Stimulated activated CD8-positive, alpha-beta memory T cell treated with anti-CD3 and anti-CD28 coated beads, Interleukin-12 subunit alpha, Interleukin-12 subunit beta, amount 100 ng/mL, for 24 hours (primary cell): ENCODE measurements around the gene SPIN3.
"Not testable (repeated sequence)": the region's sequence is repeated elsewhere in the genome, so short reads cannot be mapped to it uniquely, and the experiment has no call there.

Experiments
- DNase-seq: peaks from one replicate; pipeline ENCODE4 v3.0.0-alpha.2; 2020; ENCODE audit errors: extremely low read depth

SPIN3 gene

DNA sequence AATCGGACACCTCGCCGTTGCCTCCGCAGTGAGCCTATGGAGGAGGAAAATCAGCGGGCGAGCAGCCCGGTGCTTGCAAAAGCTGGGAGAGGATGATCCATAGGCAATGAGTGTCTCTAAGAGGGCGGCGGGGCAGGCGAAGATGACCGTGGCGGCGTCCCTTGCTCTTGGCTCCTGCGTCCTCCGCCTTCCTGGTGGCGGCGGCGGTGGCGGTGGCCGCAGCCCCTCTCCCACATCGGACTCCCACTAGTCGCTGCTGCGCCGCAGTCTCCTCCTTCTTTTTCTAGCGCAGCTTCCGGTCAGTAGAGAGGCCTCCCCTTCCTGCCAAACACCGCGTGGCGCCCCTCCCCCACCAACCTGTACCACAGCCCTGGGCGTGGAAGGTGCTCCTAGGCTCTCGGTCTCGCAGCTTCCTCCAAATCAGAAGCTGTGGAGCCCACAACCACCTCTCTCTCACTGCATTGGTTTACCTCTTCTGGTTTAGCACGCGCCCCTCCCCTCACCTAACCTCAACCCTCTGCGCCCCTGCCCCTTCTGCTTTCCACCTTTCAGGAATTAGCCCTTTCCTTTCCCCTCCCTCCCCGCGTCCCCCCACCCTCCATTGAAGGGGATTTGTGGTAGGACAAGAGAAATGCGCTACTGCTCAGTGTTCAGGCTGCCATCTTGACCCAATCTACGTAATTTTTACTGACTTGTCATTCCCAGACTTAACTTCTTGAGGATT is at the start of gene SPIN3:
Gene SPIN3, minus strand, starts transcription at position 271 of the 724 bp plus-strand sequence. CDS start 594 bp downstream, outside the sequence.
- DNase-seq, result peak; percentile 31

DNA sequence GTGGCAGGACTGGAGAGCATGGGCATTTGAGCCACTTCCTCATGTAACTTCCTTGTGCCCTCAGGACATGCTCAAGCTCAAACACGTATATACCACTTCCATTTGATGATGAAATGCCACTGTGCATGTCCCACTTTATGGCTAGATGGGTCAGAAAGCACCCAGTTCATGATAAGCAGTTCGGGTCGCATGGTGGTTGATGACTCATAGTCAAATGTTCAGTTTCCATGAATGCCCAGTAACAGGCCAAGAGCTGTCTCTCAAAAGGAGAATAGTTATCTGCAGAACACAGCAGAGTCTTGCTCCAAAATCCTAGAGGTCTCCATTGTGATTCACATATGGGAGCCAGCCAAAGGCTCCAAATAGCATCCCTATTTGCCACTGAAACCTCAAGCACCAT is 48.9 kb upstream of the SPIN3 start:
- DNase-seq, result no peak

DNA sequence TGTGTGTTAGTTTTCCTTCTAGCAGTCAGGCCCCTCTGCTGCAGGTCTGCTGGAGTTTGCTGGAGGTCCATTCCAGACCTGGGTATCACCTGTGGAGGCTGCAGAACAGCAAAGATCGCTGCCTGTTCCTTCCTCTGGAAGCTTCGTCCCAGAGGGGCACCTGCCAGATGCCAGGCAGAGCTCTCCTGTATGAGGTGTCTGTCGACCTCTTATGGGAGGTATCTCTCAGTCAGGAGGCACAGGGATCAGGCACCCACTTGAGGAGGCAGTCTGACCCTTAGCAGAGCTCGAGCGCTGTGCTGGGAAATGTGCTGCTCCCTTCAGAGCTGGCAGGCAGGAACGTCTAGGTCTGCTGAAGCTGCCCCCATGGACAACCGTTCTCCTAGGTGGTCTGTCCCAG is 41.9 kb upstream of the SPIN3 start:
- DNase-seq, result not testable (repeated sequence)

DNA sequence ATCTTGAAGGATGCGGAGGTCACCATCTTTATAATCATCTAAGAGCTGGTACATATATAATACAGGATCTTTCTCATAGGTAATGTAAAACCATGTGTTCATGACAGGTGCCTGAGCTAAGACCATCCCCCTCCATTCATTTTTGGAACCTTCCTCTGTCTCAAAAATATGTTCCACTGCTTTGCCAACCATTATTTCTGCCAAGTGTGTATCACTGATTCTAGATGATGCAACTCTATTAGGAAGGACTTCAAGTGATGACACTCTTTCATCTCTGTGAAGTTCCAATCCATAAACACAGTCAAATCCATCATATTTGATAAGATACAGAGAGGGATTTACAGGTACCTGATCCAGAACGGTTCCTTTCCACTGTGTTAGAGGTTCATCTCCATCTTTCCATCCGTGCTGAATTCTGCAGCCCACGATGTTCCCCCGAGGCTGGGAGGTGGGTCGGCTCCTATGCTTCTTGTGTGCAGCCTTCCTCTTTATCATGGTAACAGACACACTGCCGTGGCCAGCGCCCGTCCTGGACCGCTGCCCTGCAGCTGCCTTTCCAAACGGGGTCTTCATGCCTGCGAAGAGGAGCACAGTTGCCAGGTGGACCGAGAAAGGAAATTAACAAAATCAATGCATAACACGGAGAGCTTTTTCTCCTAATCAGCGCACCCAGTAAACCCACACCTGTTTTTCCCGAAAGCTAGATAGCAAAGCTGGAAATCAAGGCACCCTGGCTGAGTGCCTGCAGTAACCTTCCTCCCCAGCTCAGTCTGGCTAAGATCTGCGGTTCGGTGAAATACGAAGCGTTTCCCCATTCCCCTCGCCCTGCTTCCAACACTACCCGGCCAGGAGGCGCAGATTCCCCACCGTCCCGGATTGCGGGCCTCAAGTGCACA is 718 bp downstream of the SPIN3 start:
- no peak for DNase-seq

DNA sequence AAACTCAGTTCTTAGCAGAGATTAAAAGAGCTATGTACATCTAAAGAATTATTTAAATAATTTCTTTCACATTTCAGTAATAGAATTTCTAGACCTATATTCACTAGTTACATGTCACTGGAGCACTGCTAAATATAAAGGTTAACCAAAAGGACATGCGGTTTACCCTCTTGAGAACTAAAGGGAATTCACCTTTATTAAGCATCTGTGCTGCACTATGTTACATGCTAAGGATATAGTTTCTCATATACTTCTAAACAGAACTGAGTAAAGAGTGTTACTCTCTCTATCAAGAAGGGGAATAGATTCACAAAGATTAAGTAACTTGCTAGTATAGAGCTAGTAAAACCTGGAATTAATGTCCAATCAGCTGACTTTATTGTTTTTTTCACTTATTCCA is 7.6 kb downstream of the SPIN3 start:
- no peak for DNase-seq

DNA sequence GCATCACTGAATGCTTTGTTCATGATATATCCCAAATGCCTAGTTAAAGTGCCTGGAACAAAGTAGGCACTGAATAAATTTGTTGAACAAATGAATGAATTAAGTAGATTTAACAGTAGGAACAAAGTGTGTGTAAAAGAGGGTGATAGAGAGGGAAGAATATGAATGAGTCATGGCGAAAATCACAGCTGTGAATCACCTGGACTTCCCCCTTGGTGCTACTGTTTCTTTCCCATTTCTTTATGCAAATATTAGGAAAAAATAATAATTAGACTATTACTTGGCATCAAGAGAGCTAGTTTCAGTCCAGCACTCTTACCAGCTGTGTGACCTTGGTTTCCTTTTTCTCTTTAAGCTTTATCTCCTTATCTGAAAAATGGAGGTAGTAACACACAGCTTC is 9.2 kb downstream of the SPIN3 start:
- DNase-seq, result no peak

DNA sequence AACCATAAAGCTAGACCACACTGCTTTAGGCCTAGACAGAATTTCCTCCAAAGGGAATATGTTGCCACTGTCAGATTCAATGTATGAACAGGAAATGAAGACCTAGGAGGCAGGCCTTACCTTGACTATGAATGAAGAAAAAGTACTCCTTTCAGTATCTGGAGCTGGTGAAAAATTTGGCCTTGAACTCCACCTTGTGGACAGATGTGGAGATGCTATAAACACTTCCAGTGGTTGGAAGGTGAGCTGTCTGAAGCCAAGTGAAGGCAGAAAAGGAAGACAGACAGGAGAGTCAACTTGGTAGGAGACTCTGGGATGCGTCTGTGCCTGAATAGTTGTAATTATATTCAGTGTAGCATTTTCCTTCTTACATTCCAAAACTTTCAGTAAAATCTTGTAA is 17.2 kb downstream of the SPIN3 start:
- no peak for DNase-seq

DNA sequence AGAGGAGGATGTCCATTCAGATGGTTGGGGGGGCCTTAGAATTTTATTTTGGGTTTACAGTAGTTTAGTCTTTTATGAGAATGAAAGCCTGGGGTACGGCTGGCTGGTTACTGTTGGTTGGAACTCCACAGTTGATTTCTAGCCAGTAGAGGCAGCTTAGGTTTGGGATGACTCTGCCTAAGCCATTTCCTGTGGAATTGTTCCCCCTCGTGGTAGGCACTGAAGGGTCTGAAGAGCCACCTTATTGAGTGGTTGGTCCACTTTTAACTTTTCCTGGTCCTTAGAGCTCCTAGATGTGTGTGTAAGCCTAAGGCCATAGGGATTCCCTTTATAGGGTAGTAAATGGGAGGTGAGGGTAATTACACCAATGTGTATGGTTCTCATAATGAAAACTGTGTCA is 19.7 kb downstream of the SPIN3 start:
- no peak for DNase-seq

DNA sequence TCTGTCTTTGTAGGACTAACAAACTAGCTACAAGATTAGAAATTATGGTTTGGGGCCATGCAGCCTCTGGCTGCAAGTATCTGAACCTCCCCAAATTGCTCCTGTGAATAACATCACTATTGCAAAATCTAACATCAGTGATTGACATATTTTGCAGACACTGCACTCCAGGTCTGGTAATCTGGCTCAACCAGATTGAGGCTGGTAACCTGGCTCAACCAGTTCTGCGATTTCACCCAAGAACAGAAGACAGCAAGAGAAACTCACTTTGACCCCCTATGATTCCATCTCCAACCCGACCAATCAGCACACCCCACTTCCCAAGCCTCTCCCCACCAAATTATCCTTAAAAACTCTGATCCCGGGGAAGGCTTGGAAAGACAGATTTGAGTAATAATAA is 20.9 kb downstream of the SPIN3 start:
- DNase-seq, result no peak

DNA sequence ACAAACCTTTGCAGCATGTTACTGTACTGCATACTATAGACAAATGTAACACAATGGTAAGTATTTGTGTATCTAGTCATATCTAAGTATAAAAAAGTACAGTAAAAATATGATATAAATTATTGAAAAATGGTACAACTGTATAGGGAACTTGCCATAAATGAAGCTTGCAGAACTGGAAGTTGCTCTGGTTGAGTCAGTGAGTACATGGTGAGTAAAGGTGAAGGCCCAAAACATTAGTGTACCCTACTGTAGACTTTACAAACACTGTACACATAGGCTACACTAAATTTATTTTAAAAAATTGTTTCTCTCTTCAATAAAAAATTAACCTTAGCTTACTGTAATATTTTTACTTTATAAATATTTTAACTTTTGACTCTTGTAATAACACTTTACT is 25.8 kb downstream of the SPIN3 start:
- no peak for DNase-seq

DNA sequence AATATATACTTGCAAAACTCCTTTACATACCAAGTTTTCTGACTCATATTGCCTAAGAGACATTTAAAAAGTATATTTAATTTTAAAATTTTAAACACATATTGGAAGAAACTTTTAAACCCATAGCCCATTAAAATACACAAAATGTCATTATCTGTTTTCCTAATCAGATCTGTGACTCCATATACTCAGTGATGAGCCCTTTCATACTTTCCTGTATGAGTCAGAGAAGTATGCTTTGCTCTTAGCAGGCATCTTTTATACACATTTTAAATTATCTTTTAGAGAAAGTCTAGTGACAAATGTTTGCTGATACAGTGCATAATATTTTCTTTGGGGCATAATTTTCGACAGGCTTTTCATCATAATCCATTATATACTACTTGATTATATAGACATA is 26.4 kb downstream of the SPIN3 start:
- no peak for DNase-seq

DNA sequence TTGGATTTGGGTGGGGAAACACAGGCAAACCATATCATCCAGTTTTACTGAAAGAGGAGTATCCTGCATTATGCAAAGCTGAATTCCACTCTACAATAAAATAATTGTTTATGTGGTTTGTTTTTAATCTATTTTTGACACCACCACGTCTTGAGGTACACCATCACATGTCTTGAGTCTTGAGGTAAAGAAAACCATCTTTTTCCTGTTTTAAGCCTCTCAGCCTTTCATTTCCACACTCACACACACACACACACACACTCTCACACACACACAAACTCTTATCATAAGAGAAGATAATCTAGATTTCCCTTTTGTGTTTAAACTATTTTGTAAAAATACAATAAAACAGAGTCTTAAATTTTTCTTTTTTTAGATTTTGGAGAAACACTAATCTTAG is 32.0 kb downstream of the SPIN3 start:
- DNase-seq, result no peak

DNA sequence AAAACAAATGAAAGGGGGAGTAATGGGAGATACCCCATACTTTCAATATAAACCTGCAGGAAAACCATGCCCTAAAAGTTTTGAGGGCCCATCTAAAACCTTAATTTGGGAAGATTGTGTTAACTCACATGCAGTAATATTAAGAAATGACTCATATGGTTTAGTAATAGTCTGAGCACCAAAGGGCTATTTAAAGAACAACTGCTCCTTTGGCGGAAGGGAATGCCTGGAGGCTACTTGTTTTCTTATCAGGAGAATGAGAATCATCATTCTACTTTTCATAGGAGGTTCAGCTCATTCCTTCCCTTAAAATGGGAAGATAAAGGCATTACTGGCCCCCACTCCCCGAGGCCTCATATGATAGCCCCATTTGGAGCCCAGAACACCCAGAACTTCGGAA is 47.6 kb downstream of the SPIN3 start:
- no peak for DNase-seq

DNA sequence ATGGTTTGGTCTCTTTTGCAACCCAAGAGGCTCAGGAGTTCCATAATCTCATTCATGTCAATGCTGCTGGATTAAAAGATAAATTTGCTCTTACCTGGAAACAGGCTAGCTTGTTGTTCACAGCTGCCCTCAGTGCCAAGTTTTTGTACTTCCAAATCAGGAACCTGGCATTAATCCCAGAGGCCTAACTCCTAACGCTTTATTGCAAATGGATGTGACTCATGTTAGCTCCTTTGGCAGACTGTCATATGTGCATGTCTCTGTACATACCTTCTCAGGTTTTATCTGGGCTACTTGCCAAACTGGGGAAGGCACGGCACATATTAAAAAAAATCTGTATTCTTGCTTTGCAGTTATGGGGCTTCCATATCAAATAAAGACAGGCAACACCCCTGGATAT is 49.1 kb downstream of the SPIN3 start:
- not testable (repeated sequence) for DNase-seq

DNA sequence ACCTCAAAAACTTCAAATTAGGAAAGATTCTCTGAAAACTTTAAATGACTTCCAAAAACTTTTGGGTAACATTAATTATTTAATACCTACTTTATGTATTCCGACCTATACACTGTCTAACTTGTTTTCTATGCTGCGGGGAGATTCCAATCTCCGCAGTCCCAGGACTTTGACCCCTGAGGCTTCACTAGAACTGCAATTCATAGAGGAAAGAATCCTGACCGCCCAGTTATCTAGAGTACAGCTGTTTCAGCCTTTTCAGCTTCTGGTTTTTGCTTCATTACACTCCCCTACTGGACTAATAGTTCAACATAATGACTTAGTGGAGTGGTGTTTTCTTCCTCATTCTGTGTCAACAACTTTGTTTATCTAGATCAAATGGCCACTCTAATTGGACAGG is 50.1 kb downstream of the SPIN3 start:
- DNase-seq, result not testable (repeated sequence)

DNA sequence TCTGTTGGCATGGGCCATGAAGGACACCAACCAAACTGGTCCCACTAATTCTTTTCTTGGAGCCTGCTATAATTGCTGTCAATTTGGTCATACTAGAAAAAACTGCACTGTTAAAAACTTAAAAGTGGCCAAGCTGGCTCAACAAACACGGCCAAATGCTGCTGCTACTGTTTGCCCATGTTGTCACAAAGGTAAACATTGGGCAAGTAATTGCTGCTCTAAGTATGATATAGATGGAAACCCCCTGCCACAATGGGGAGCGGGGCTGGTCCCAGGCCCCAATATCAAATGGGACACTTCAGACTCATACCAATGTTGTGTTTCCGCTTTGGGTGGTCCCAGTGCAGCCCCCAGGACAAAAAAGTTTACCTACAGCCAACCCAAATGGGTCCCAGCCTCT is 52.1 kb downstream of the SPIN3 start:
- DNase-seq, result no peak
